ENCODE results near the gene FABP3. TPM values are rescaled to one million over a fixed set of nuclear protein-coding genes. Genes with fewer than 3 reads are reported as not detected.

Gene FABP3
- total and polyA plus RNA-seq, 2 of the 8 experiments (the other 6 are each of a cell fraction or from before 2014, with no cell fraction given) = 34.8 to 43.9 TPM

DNA sequence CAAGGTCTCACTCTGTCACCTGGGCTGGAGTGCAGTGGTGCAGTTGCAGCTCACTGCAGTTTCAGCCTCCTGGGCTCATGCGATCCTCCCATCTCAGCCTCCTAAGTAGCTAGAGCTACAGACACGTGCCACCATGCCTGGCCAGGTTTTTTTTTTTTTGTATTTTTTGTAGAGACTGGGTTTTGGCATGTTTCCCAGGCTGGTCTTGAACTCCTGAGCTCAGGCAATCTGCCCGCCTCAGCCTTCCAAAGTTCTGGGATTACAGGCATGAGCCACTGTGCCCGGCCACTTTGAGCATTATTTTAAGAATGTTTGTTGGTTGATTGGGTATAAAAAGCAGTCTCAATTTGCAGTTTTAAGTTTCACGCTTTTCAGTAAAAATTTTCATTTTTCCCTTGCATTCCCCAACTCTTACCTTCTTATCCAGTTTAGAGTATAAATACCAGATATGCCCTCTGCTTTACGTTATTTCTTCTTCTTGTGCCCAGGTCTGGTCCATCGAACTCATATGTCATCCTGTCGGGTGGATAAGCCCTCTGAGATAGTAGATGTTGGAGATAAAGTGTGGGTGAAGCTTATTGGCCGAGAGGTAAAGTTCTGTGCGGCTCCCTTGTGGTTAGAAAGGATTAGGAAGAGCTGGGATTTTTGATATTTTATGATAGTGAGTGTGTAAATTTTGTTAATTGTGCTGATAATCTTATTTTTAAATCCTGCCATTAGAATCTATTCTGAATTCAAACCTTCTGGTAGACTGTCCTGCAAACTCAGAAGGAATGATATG, 36.0 kb downstream of the FABP3 start:
- no peaks in the 10 kb centered on the region for H3K79me1 ChIP-seq (ENCODE audit: low read depth, low read length)
- no peaks in the 10 kb centered on the region for H3K27me3 ChIP-seq (replicated peaks in 1 of 4; ENCODE audit: control insufficient read depth in 3 of 4, extremely low read depth in 1 of 4, insufficient read depth in 3 of 4, low read length in 3 of 4)
- TF ChIP-seq YY1 (IDR thresholded peaks at IDR 0.05; ENCODE audit: low read depth, low read length) = no peak
- no peak for TF ChIP-seq GTF2F1 (IDR thresholded peaks at IDR 0.05; ENCODE audit: borderline replicate concordance, low read depth, low read length)
- TF ChIP-seq TAF1 (IDR thresholded peaks at IDR 0.05; ENCODE audit: low read depth, low read length) = no peak
- H4K91ac ChIP-seq (replicated peaks; ENCODE audit: insufficient read length, low read length) = no peak overlapping the region
- no peak overlapping the region for H2BK120ac ChIP-seq (replicated peaks; ENCODE audit: low read depth, low read length)
- H3K23ac ChIP-seq (ENCODE audit: insufficient read length) = no peak overlapping the region
- H2BK15ac ChIP-seq (ENCODE audit: low read length) = no peak overlapping the region
- H3K4me1 ChIP-seq (replicated peaks in 1 of 4; ENCODE audit: control insufficient read depth in 3 of 4, insufficient read depth in 4 of 4, low read length in 3 of 4) = no peaks in the 10 kb centered on the region
- no peaks in the 10 kb centered on the region for H3K79me2 ChIP-seq (ENCODE audit: control insufficient read depth in 1 of 2, insufficient read depth in 2 of 2, low read length in 2 of 2)
- H3K9ac ChIP-seq (replicated peaks in 1 of 4; ENCODE audit: extremely low read depth in 1 of 4, low read depth in 3 of 4, low read length in 3 of 4) = no peak overlapping the region
- no peak overlapping the region for H3K4ac ChIP-seq (replicated peaks; ENCODE audit: insufficient read length, low read depth, low read length)
- H2AK5ac ChIP-seq (ENCODE audit: low read depth, low read length) = no peak overlapping the region
- no peak overlapping the region for H2BK20ac ChIP-seq (ENCODE audit: low read length)
- H3K9me3 ChIP-seq (ENCODE audit: insufficient read depth in 2 of 2, low read depth in 1 of 2, low read length in 1 of 2) = no peaks in the 10 kb centered on the region
- H3K4me2 ChIP-seq (ENCODE audit: insufficient read depth in 1 of 2, low read depth in 2 of 2, low read length in 2 of 2) = no peak overlapping the region
- POLR2A ChIA-PET (ENCODE audit: partially characterized antibody) = interaction anchor here (0.6 to 1.2 kb wide), 2 partner anchors 142 to 186 kb away, joined by 3 read pairs; no protein-coding TSS in a partner anchor
- no peak overlapping the region for H3K4me3 ChIP-seq (ENCODE audit: extremely low read depth in 1 of 4, insufficient read depth in 2 of 4, low read depth in 3 of 4, low read length in 4 of 4)
- no peak overlapping the region for H3K18ac ChIP-seq (ENCODE audit: extremely low read depth, low read length)
- H4K20me1 ChIP-seq (replicated peaks in 1 of 2; ENCODE audit: control insufficient read depth in 1 of 2, insufficient read depth in 2 of 2, low read length in 2 of 2) = no peaks in the 10 kb centered on the region
- no peak overlapping the region for H2BK12ac ChIP-seq (ENCODE audit: low read depth, low read length)
- no peak overlapping the region for H4K5ac ChIP-seq (ENCODE audit: insufficient read length, low read depth, low read length)
- no peak overlapping the region for H2BK5ac ChIP-seq (ENCODE audit: low read depth, low read length)
- CTCF ChIA-PET (ENCODE audit: partially characterized antibody) = interaction anchor here (1.1 to 2.7 kb wide), 6 partner anchors 11 to 153 kb away, joined by 3 to 24 read pairs (median 9); no protein-coding TSS in a partner anchor
- H3K36me3 ChIP-seq (ENCODE audit: control insufficient read depth in 2 of 4, insufficient read depth in 4 of 4, low read length in 3 of 4) = peaks cover 0 to 6% (median 3%) of the 10 kb centered on the region in 4 experiments; a peak in 5 of 8 replicates
- no peak overlapping the region for H3K27ac ChIP-seq (ENCODE audit: low read depth, low read length)
- H3K14ac ChIP-seq (ENCODE audit: insufficient read length) = no peak overlapping the region
- FAIRE-seq (no peak), DNase-seq (ENCODE audit: low read depth in 1 of 2, low spot score in 2 of 2) (no peak)
- no peak overlapping the region for H4K8ac ChIP-seq (ENCODE audit: extremely low read depth, insufficient read depth, low read length)
- no peak overlapping the region for H3K56ac ChIP-seq (replicated peaks; ENCODE audit: insufficient read length, low read depth, low read length)
- WGBS, 2 experiments (ENCODE audit: extremely low coverage in 1 of 2, insufficient coverage in 1 of 2, insufficient read length in 1 of 2, insufficient replicate concordance in 2 of 2, low coverage in 1 of 2, low lambda C conversion rate in 2 of 2, missing lambda C conversion rate in 1 of 2) = 80% methylated on average over 10 of the region's 10 CpGs; no CpG with 5 or more reads in 1 of the 2 experiments
- H2AFZ ChIP-seq (ENCODE audit: low read length) = no peak overlapping the region
- no peaks in the 10 kb centered on the region; the same call in 1 of the 2 replicates for H3K23me2 ChIP-seq (ENCODE audit: low read depth, low read length)

Data from H1 (cell line).